COLO668 (cell line): ENCODE measurements around the gene MRPL36.

Source experiments
- DNase-seq: peaks from one replicate; lab custom pipeline; 2025; ENCODE audit not compliant: unreplicated experiment; lab: John Stamatoyannopoulos, UW

MRPL36 gene

GRCh38 chr5:1782385-1783215 lies 17.0 kb downstream of the MRPL36 start:
- DNase-seq = no peak

GRCh38 chr5:1781726-1782384 lies 17.8 kb downstream of the MRPL36 start:
- DNase-seq = no peak

GRCh38 chr5:1781107-1781506 lies 18.5 kb downstream of the MRPL36 start:
- DNase-seq = no peak

GRCh38 chr5:1780614-1780930 lies 19.1 kb downstream of the MRPL36 start:
- DNase-seq = no peak

GRCh38 chr5:1779782-1780613 lies 19.6 kb downstream of the MRPL36 start:
- DNase-seq = no peak

- no peak for DNase-seq
These were observed 20.5 kb downstream of the MRPL36 start for GRCh38 chr5:1779021-1779680.

- no peak for DNase-seq
These were observed 21.3 kb downstream of the MRPL36 start for GRCh38 chr5:1778138-1779020.

- DNase-seq = no peak
These were observed 22.1 kb downstream of the MRPL36 start for GRCh38 chr5:1777281-1778137.

- DNase-seq = no peak
These were observed 22.8 kb downstream of the MRPL36 start for GRCh38 chr5:1776831-1777230.

GRCh38 chr5:1772634-1773033 lies 27.0 kb downstream of the MRPL36 start:
- DNase-seq = no peak

GRCh38 chr5:1771149-1772065 lies 28.2 kb downstream of the MRPL36 start:
- DNase-seq = no peak

- no peak for DNase-seq
These were observed 29.2 kb downstream of the MRPL36 start for GRCh38 chr5:1770443-1770802.

- DNase-seq = no peak
These were observed 29.7 kb downstream of the MRPL36 start for GRCh38 chr5:1769752-1770442.

GRCh38 chr5:1769017-1769640 lies 30.5 kb downstream of the MRPL36 start:
- no peak for DNase-seq

- DNase-seq = no peak
These were observed 31.2 kb downstream of the MRPL36 start for GRCh38 chr5:1768283-1769000.

- DNase-seq = no peak
These were observed 31.9 kb downstream of the MRPL36 start for GRCh38 chr5:1767524-1768282.
